Activated CD4-positive, alpha-beta T cell treated with anti-CD3 and anti-CD28 coated beads, Interleukin-2, amount 50 U/mL, for 48 hours (primary cell): ENCODE results near the gene POU2F1.
"Not testable (repeated sequence)": the region's sequence is repeated elsewhere in the genome, so short reads cannot be mapped to it uniquely, and the experiment has no call there.

Source experiments
- DNase-seq, 2 experiments: peaks; one replicate each; pipeline ENCODE4 v3.0.0-alpha.2; 2020

The POU2F1 gene

GRCh38 chr1:167206166-167206835 is 14.4 kb upstream of the POU2F1 start:
- no peak for DNase-seq

- DNase-seq = no peak
Observed at GRCh38 chr1:167207940-167208623, 12.6 kb upstream of the POU2F1 start.

- DNase-seq = no peak
Observed at GRCh38 chr1:167208624-167208976, 12.1 kb upstream of the POU2F1 start.

GRCh38 chr1:167209044-167209443 is 11.6 kb upstream of the POU2F1 start:
- DNase-seq = no peak

GRCh38 chr1:167210966-167211674 is 9.6 kb upstream of the POU2F1 start:
- no peak for DNase-seq

- no peak for DNase-seq
Observed at GRCh38 chr1:167212025-167212424, 8.7 kb upstream of the POU2F1 start.

- DNase-seq = no peak
Observed at GRCh38 chr1:167216809-167217208, 3.9 kb upstream of the POU2F1 start.

- no peak for DNase-seq
Observed at GRCh38 chr1:167219194-167219593, 1.5 kb upstream of the POU2F1 start.

GRCh38 chr1:167219646-167220536 is 795 bp upstream of the POU2F1 start:
- peak; percentile 90 to 94 for DNase-seq

- DNase-seq = no peak
Observed at GRCh38 chr1:167221126-167221737, 546 bp downstream of the POU2F1 start.

GRCh38 chr1:167221738-167222610 is 1.3 kb downstream of the POU2F1 start:
- peak; percentile 74 to 83 for DNase-seq

GRCh38 chr1:167223144-167224103 is 2.7 kb downstream of the POU2F1 start:
- no peak for DNase-seq

- DNase-seq = not testable (repeated sequence)
Observed at GRCh38 chr1:167224734-167225235, 4.1 kb downstream of the POU2F1 start.

GRCh38 chr1:167225920-167226319 is 5.2 kb downstream of the POU2F1 start:
- no peak for DNase-seq

- no peak for DNase-seq
Observed at GRCh38 chr1:167227934-167228378, 7.3 kb downstream of the POU2F1 start.

GRCh38 chr1:167229719-167230385 is 9.2 kb downstream of the POU2F1 start:
- DNase-seq = no peak

GRCh38 chr1:167230437-167230836 is 9.8 kb downstream of the POU2F1 start:
- DNase-seq = no peak

- DNase-seq = no peak
Observed at GRCh38 chr1:167231873-167232450, 11.3 kb downstream of the POU2F1 start.

- no peak for DNase-seq
Observed at GRCh38 chr1:167232801-167233200, 12.1 kb downstream of the POU2F1 start.
